H9 (cell line): ENCODE results near the gene BMPR1A. TPM values are rescaled to one million over a fixed set of nuclear protein-coding genes. Genes with fewer than 3 reads are reported as not detected.

Experiments used
- DNase-seq: peaks from one replicate; pipeline ENCODE4 v3.0.0-alpha.2; 2017
- H2AFZ ChIP-seq: one replicate; pipeline ENCODE4 v1.6.1; 2013; ENCODE audit warnings: mild to moderate bottlenecking, low read length, control low read depth, moderate library complexity
- H2AK5ac ChIP-seq: 2 replicates; pipeline ENCODE4 v1.6.1; 2013; ENCODE audit warnings: low read length, control low read depth, mixed read lengths; ENCODE audit not compliant: insufficient read length
- H2BK120ac ChIP-seq: one replicate; pipeline ENCODE4 v1.6.1; 2013; ENCODE audit warnings: low read depth, mild to moderate bottlenecking, low read length, control low read depth, inconsistent platforms; ENCODE audit not compliant: poor library complexity, severe bottlenecking
- H2BK12ac ChIP-seq: 2 replicates; pipeline ENCODE4 v1.6.1; 2013; ENCODE audit warnings: low read length, control low read depth, mixed read lengths, low read depth; ENCODE audit not compliant: insufficient read length
- H2BK15ac ChIP-seq: 2 replicates; pipeline ENCODE4 v1.6.1; 2013; ENCODE audit warnings: low read depth, low read length, control low read depth
- H2BK20ac ChIP-seq: one replicate; pipeline ENCODE4 v1.6.1; 2013; ENCODE audit warnings: low read depth, mild to moderate bottlenecking, low read length, control low read depth, inconsistent platforms; ENCODE audit not compliant: poor library complexity, severe bottlenecking
- H2BK5ac ChIP-seq: 2 replicates; pipeline ENCODE4 v1.6.1; 2013; ENCODE audit warnings: low read length, control low read depth, mixed read lengths; ENCODE audit not compliant: insufficient read length
- H3K14ac ChIP-seq: 2 replicates; pipeline ENCODE4 v1.6.1; 2013; ENCODE audit warnings: low read length, control low read depth; ENCODE audit not compliant: insufficient read depth
- H3K18ac ChIP-seq: 2 replicates; pipeline ENCODE4 v1.6.1; 2013; ENCODE audit warnings: low read depth, mild to moderate bottlenecking, mixed read lengths, low read length, control low read depth; ENCODE audit not compliant: insufficient read length
- H3K23ac ChIP-seq: 2 replicates; pipeline ENCODE4 v1.6.1; 2013; ENCODE audit warnings: low read length, control low read depth, mixed read lengths, low read depth; ENCODE audit not compliant: insufficient read length
- H3K23me2 ChIP-seq: 2 replicates; pipeline ENCODE4 v1.6.1; 2013; ENCODE audit warnings: low read depth, mild to moderate bottlenecking, mixed read lengths, low read length, control low read depth; ENCODE audit not compliant: insufficient read length, poor library complexity, severe bottlenecking
- H3K27ac ChIP-seq: 2 replicates; pipeline ENCODE4 v1.5.1; 2013; ENCODE audit warnings: low read length, control low read depth, mixed read lengths, low read depth; ENCODE audit not compliant: insufficient read length
- H3K27me3 ChIP-seq: 2 replicates; pipeline ENCODE4 v1.6.1; 2013; ENCODE audit warnings: low read length, control low read depth, inconsistent platforms; ENCODE audit not compliant: insufficient read depth
- H3K4ac ChIP-seq: 2 replicates; pipeline ENCODE4 v1.6.1; 2013; ENCODE audit warnings: low read depth, mild to moderate bottlenecking, control low read depth, inconsistent platforms, low read length, moderate library complexity
- H3K4me1 ChIP-seq: 2 replicates; pipeline ENCODE4 v1.6.1; 2013; ENCODE audit warnings: low read length, control low read depth, inconsistent platforms; ENCODE audit not compliant: insufficient read depth
- H3K4me2 ChIP-seq: 2 replicates; pipeline ENCODE4 v1.6.1; 2013; ENCODE audit warnings: low read length, control low read depth, mixed read lengths; ENCODE audit not compliant: insufficient read length, insufficient read depth
- H3K56ac ChIP-seq: 2 replicates; pipeline ENCODE4 v1.6.1; 2013; ENCODE audit warnings: low read depth, mild to moderate bottlenecking, mixed read lengths, low read length, control low read depth; ENCODE audit not compliant: insufficient read length
- H3K79me1 ChIP-seq: 2 replicates; pipeline ENCODE4 v1.6.1; 2013; ENCODE audit warnings: low read depth, mild to moderate bottlenecking, moderate library complexity, low read length, control low read depth, inconsistent platforms; ENCODE audit not compliant: insufficient read depth, poor library complexity, severe bottlenecking
- H3K79me2 ChIP-seq: 2 replicates; pipeline ENCODE4 v1.6.1; 2013; ENCODE audit warnings: low read length, control low read depth, inconsistent platforms; ENCODE audit not compliant: insufficient read depth
- H3K9ac ChIP-seq: 2 replicates; pipeline ENCODE4 v1.6.1; 2013; ENCODE audit warnings: low read length, control low read depth, mixed read lengths; ENCODE audit not compliant: insufficient read length; ENCODE audit errors: extremely low read depth
- H3K9me3 ChIP-seq: one replicate; pipeline ENCODE4 v1.6.1; 2013; ENCODE audit warnings: low read depth, low read length, inconsistent platforms; ENCODE audit not compliant: control insufficient read depth
- H3T11ph ChIP-seq: one replicate; pipeline ENCODE4 v1.6.1; 2013; ENCODE audit warnings: mild to moderate bottlenecking, low read length, control low read depth, inconsistent platforms
- H4K20me1 ChIP-seq: one replicate; pipeline ENCODE4 v1.6.1; 2013; ENCODE audit not compliant: control insufficient read depth, insufficient read length, insufficient read depth
- H4K5ac ChIP-seq: 2 replicates; pipeline ENCODE4 v1.6.1; 2013; ENCODE audit warnings: low read depth, mild to moderate bottlenecking, mixed read lengths, low read length, control low read depth; ENCODE audit not compliant: insufficient read length
- H4K8ac ChIP-seq: replicated peaks from 2 replicates; pipeline ENCODE4 v1.6.1; 2013; ENCODE audit warnings: low read length, control low read depth, mixed read lengths, low read depth; ENCODE audit not compliant: insufficient read length
- H4K91ac ChIP-seq: 2 replicates; pipeline ENCODE4 v1.6.1; 2013; ENCODE audit warnings: low read depth, mild to moderate bottlenecking, moderate library complexity, mixed read lengths, low read length, control low read depth; ENCODE audit not compliant: insufficient read length
- H3K27ac Mint-ChIP-seq, 3 experiments: 2 replicates in 2 of 3; 3 replicates in 1 of 3; pipeline ENCODE4 v1.8.0; 2020 to 2021; ENCODE audit warnings: mixed read lengths in 3 of 3, mild to moderate bottlenecking in 1 of 3, moderate library complexity in 1 of 3
- H3K27me3 Mint-ChIP-seq: 2 replicates; pipeline ENCODE4 v1.8.0; 2021; ENCODE audit warnings: low read depth, mild to moderate bottlenecking, moderate library complexity, mixed read lengths
- H3K36me3 Mint-ChIP-seq, 3 experiments: 2 replicates in 2 of 3; 3 replicates in 1 of 3; pipeline ENCODE4 v1.8.0; 2020 to 2021; ENCODE audit warnings: low read depth in 3 of 3, mixed read lengths in 3 of 3; ENCODE audit not compliant: insufficient read depth in 1 of 3
- H3K4me1 Mint-ChIP-seq, 2 experiments: 2 replicates each; pipeline ENCODE4 v1.8.0; 2020; ENCODE audit warnings: mixed read lengths in 2 of 2
- H3K4me3 Mint-ChIP-seq, 2 experiments: 2 replicates in 1 of 2; 3 replicates in 1 of 2; pipeline ENCODE4 v1.8.0; 2020 to 2021; ENCODE audit warnings: mild to moderate bottlenecking in 2 of 2, mixed read lengths in 2 of 2, moderate library complexity in 1 of 2
- H3K9me3 Mint-ChIP-seq, 2 experiments: 2 replicates in 1 of 2; 3 replicates in 1 of 2; pipeline ENCODE4 v1.8.0; 2020; ENCODE audit warnings: mild to moderate bottlenecking in 2 of 2, mixed read lengths in 2 of 2, moderate library complexity in 1 of 2
- CTCF ChIP-seq: fragments of 200-600 bp; sonication (generic); conservative IDR thresholded peaks from 3 replicates; pipeline ENCODE4 v1.8.0; 2021; ENCODE audit warnings: antibody characterized with exemption, mild to moderate bottlenecking
- WGBS: extraction: QIAGEN DNeasy Blood & Tissue Kit; methylation state at CpG from one replicate; pipeline ENCODE4 v1.1.7; 2013; ENCODE audit warnings: missing lambda C conversion rate, low lambda C conversion rate, mixed read lengths; ENCODE audit not compliant: insufficient read length; ENCODE audit errors: extremely low coverage; 5-methylcytosine and 5-hydroxymethylcytosine counted together
- total RNA-seq: library from RNA; stranded (reverse); gene quantifications from 2 replicates; pipeline ENCODE4 v1.2.1, GENCODE V29; 2021

Gene BMPR1A
- total RNA-seq, 1 experiment from 2014 or later: 138 TPM

- Mint-ChIP-seq H3K27me3 (no peaks in the 10 kb centered on the region), H3K4me1 (peaks cover 25 to 37% of the 10 kb centered on the region in 2 experiments), H3K4me3 (no peak overlapping the region), H3K27ac (peak overlapping the region in 1 of 3 experiments; percentile 65; a peak in 1 of 7 replicates), H3K9me3 (no peaks in the 10 kb centered on the region), H3K36me3 (no peaks in the 10 kb centered on the region)
- Histone ChIP-seq H3K79me1 (no peaks in the 10 kb centered on the region), H2BK15ac (no peak overlapping the region), H3K14ac (no peak overlapping the region), H3K18ac (no peak overlapping the region), H3K4me1 (peaks cover 2% of the 10 kb centered on the region; the same call in 1 of the 2 replicates), H3K79me2 (no peaks in the 10 kb centered on the region), H2BK5ac (no peak overlapping the region), H3K56ac (no peak overlapping the region), H3K4ac (no peak overlapping the region), H3K27ac (no peak overlapping the region), H2AK5ac (no peak overlapping the region), H3K23me2 (no peaks in the 10 kb centered on the region), H3T11ph (no peak overlapping the region), H3K27me3 (no peaks in the 10 kb centered on the region), H3K4me2 (no peak overlapping the region), H3K9me3 (no peaks in the 10 kb centered on the region), H2BK20ac (no peak overlapping the region), H2BK120ac (no peak overlapping the region), H3K23ac (no peak overlapping the region), H4K8ac (no peak overlapping the region), H4K5ac (no peak overlapping the region), H2BK12ac (no peak overlapping the region), H4K20me1 (no peaks in the 10 kb centered on the region), H4K91ac (no peak overlapping the region), H3K9ac (no peak overlapping the region), H2AFZ (no peak overlapping the region)
- TF ChIP-seq CTCF: no peak
- DNase-seq: no peak
- no CpG with 5 or more reads among the region's 12 CpGs for WGBS
Observed at GRCh38 chr10:86963341-86963919, 207.0 kb downstream of the BMPR1A start.
